ENCODE data around the gene SMCO3.
A peak's percentile ranks its signal among the peaks of the same experiment; 100 is the strongest.

SMCO3 gene

DNA sequence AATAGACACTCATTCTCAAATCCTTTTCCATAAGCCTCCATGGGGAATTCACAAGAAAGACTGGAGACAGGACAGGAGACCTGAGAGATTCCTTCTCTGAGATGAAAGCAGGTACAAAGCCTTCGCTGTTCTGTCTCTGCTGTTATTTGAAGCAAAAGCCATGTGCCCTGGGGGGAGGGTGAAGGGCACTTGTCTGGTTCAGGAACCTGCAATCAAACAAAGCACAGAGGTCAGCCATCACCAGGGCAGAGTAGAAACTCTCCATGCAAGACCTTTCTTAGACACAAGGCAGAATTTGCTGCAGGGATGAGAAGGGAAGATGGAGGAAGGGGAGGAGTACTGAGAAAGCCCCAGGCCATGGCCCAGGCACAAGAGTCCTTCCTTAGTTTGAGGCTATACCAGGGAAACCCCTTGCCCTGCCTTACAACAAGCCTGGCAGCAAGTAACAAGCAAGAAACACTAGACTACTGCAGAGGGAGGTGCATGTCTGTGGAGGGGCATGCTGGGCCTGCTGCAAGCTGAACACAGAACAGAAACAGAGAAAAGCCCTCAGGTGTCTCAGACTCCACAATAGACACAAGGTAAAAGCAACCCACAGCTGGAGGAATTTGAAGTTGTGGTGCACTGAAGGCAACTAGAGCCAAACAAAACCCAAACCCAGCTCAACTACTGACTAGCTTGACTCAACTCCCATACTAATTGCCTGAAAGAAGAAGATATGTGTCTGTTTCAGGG, 37.1 kb upstream of the SMCO3 start:
- H3K36me3 ChIP-seq: no peaks in the 10 kb centered on the region
- H3K27me3 ChIP-seq (ENCODE audit: insufficient read depth, low read depth, severe bottlenecking): no peaks in the 10 kb centered on the region
- TF ChIP-seq CTCF (IDR thresholded peaks at IDR 0.05; ENCODE audit: low read depth, low read length): no peak
- H3K9me3 ChIP-seq (ENCODE audit: severe bottlenecking): no peaks in the 10 kb centered on the region
- DNase-seq: no peak
- H3K4me3 ChIP-seq (ENCODE audit: low read depth, low read length): no peak overlapping the region
- H3K27ac ChIP-seq: no peak overlapping the region

DNA sequence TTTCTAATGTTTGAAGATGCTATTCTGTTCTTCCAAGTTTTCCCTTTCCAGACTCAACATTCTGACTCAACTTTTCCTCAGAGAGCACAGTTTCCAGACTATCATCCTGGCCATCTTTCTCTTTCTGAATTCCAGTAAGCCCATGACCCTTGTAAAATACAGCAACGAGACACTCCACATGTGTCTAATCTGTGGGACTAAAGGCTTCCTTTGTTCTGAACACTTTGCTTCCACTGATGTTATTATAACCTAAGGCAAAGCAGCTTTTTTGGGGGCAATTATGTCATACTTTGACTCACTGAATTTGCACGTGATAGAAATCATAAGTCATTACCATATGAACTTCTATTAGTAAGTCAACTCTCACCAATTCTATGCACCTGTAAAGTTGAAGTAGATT, 35.7 kb upstream of the SMCO3 start:
- H3K27me3 ChIP-seq (ENCODE audit: insufficient read depth, low read depth, severe bottlenecking): no peaks in the 10 kb centered on the region
- H3K4me3 ChIP-seq (ENCODE audit: low read depth, low read length): no peak overlapping the region
- H3K9me3 ChIP-seq (ENCODE audit: severe bottlenecking): no peaks in the 10 kb centered on the region
- H3K36me3 ChIP-seq: no peaks in the 10 kb centered on the region
- TF ChIP-seq CTCF (IDR thresholded peaks at IDR 0.05; ENCODE audit: low read depth, low read length): no peak
- DNase-seq: no peak
- H3K27ac ChIP-seq: no peak overlapping the region

GRCh38 chr12:14846876-14847580, 33.0 kb upstream of the SMCO3 start:
- DNase-seq: no peak
- no peak overlapping the region for H3K4me3 ChIP-seq (ENCODE audit: low read depth, low read length)
- H3K36me3 ChIP-seq: no peaks in the 10 kb centered on the region
- no peak for TF ChIP-seq CTCF (IDR thresholded peaks at IDR 0.05; ENCODE audit: low read depth, low read length)
- H3K27me3 ChIP-seq (ENCODE audit: insufficient read depth, low read depth, severe bottlenecking): no peaks in the 10 kb centered on the region
- H3K9me3 ChIP-seq (ENCODE audit: severe bottlenecking): no peaks in the 10 kb centered on the region
- no peak overlapping the region for H3K27ac ChIP-seq

DNA sequence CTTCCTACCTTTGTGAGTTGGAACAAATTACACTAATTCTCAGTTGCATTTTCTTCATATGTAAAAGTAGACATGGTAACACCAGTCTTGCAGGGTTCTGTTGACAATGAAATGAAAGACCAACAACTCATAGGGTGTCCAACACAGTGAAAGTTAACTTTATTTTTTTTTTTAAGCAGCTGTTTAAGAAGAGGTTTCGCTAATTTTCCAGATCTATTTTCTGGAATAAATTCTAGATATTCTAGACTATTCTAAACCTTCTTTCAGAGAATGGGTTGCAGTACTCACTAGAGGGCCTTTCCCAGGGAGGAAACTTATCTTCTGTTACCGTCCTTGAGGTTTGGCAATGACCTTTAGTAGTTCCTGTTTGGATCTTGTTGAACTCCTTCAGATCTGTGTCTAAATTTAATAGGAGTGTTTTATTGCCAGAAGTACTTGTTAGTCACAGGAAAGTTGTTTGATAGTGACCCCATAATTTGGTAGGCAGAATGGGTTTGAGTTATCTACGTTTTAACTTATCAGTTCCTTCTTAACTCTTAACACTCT, 32.1 kb upstream of the SMCO3 start:
- TF ChIP-seq CTCF (IDR thresholded peaks at IDR 0.05; ENCODE audit: low read depth, low read length): no peak

DNA sequence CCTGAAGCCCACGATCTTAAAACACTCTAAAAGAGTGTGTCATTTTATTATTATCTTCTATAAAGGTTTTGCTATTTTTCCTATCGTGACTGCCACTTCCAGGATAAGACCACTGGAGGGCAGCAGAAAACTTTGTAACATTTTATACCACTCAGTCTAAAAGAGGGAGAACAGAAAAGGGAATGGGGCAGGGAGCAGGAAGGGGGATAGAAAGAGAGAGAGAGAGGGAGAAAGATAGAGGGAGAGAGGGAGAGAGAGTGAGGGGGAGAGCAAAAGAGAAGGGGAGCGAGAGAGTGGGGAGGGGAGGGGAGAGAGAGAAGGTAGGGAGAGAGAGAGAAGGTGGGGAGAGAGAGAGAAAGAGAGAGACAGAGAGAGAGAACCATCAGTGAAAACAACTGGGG, 31.4 kb upstream of the SMCO3 start:
- H3K4me3 ChIP-seq (ENCODE audit: low read depth, low read length): no peak overlapping the region
- H3K36me3 ChIP-seq: no peaks in the 10 kb centered on the region
- H3K9me3 ChIP-seq (ENCODE audit: severe bottlenecking): no peaks in the 10 kb centered on the region
- TF ChIP-seq CTCF (IDR thresholded peaks at IDR 0.05; ENCODE audit: low read depth, low read length): peak; percentile 32; the same call in 1 of the 2 replicates
- DNase-seq: peak; percentile 48
- no peaks in the 10 kb centered on the region for H3K27me3 ChIP-seq (ENCODE audit: insufficient read depth, low read depth, severe bottlenecking)
- H3K27ac ChIP-seq: no peak overlapping the region

More for the DNA sequence above, 32.1 kb upstream of the SMCO3 start:
- Histone ChIP-seq H3K9me3 (ENCODE audit: severe bottlenecking) (no peaks in the 10 kb centered on the region), H3K36me3 (no peaks in the 10 kb centered on the region), H3K27ac (no peak overlapping the region), H3K4me3 (ENCODE audit: low read depth, low read length) (no peak overlapping the region), H3K27me3 (ENCODE audit: insufficient read depth, low read depth, severe bottlenecking) (no peaks in the 10 kb centered on the region)
- no peak for DNase-seq

Data from WERI-Rb-1 (cell line).